HG03135 (cell line): Measurements from ENCODE around the gene JAKMIP3.

Experiments
- ATAC-seq: cut with Tn5 transposase; IDR thresholded peaks from one replicate; pipeline ENCODE4 v1.9.1; 2021; ENCODE audit warnings: mild to moderate bottlenecking, moderate library complexity; ENCODE audit not compliant: unreplicated experiment

The JAKMIP3 gene

DNA sequence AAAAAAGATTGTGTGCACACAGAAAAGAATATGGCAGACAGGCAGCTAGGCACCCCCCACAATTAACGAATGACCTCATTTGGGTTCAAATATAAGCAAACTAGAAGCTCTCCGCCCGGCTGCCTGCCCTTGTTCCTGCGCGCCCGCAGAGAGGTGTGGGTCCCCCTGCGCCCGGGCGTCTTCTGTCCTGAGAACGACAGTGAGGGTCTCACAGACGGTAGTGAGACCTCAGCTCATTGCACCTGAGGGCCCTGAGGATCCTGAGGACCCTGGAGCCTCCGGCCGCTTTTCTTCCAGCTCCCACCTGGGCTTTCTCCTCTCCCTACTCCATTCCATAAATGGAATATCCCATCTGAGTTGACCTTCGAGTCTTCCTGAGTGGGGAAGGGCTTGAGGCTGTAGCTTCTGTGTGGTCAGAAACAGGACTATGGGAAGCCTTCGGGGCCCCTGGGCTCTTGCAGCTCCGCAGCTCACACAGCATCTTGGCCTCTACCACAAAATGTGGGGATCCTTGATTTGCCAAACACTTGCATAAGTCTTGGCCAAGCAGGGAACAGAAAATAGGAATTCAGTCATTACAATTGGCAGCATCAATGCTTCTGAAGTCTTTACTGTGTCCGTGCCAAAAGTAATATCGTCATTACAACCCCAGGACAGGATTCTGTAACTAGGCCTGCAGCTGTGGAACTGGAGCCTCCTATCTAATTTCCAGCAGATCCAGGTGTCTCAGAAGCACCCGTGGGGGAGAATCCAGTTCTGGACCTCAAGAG lies 43.8 kb downstream of the JAKMIP3 start:
- ATAC-seq: no peak

DNA sequence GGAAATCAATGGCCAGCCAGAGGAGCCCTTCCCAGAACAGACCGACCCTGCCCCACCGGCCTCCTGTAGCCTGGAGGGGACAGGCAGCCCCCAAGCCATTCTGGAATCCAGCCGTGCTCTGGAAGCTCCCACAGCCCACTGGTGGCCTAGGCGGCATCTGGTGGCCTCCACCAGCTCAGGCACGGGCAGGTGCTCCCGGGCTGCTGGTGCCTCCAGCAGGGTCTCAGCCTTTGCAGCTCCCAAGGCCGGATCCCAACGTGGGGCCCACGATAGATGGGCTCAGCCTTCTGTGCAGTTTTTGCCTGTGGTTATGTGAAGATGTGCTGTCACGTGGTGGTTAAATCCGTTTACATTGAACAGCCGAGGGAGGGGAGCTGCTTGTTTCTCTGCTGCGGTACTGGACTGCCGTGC lies 44.4 kb downstream of the JAKMIP3 start:
- no peak for ATAC-seq

DNA sequence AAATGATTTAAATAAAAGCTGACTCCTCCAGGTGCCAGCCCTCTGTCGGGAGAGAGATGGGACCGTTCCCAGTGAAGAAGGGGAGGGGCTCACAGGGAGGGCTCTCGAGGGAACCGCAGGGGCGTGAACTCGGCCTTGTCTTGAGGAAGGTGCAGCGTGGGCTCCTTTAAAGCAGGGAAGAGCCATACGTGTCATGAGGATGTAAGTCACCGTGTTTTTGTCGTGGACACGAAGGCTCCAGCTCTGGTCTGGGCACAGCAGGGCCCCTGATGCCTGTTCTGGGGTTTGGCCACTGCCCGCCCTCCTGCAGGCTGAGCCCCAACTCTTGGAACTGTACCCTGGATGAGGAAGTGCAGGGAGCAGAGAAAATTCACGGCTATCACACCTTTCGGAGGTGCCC lies 45.0 kb downstream of the JAKMIP3 start:
- no peak for ATAC-seq

DNA sequence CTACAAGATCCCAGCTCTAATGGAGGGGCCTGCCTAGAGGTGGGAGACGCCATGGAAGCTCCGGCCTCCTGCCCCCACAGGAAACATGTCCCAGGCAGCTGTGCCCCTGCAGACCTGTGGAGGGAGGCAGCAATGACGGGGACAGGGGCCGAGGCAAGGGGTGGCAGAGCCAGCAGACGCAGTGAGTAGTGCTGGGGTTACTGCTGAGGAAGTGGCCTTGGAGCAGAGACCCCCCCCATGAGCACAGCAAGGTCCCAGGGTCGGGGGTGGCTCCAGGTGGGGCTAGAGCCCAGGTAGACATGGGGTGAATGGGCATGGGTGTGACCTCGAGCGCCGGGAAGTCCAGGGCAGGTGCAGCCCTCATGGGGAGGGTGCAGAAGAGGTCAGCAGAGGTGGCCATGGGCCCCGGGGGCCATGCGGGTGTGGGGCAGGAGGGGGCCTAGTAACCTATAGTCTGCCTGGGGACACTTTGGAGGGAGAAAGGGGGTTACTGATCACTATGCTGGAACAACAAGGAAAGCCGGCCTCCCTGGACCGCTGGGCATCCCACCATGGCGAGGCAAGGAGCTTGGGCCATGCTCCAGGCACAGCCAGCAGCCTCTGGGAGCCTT lies 45.5 kb downstream of the JAKMIP3 start:
- no peak for ATAC-seq

- no peak for ATAC-seq
These were observed 46.2 kb downstream of the JAKMIP3 start for GRCh38 chr10:132111871-132112341.

DNA sequence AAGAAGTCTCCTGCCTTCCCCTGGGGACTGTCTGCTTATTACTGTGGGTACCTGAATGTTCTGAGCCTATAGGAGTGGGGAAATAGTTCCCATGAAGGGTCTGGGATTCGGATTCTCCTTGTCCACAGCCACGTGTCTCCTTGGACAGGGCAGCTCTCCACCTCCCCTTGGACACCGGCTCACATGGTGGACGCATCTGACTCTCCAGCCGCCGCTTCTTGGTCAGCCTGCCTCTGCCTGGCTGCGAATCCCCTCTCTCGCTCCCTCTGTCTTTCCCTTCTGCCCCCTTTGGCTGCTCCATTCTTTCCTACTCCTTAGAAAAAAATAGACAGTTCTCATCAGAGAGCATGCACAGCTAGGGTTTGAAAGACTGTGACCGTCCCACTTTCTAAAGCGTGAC lies 46.9 kb downstream of the JAKMIP3 start:
- no peak for ATAC-seq

DNA sequence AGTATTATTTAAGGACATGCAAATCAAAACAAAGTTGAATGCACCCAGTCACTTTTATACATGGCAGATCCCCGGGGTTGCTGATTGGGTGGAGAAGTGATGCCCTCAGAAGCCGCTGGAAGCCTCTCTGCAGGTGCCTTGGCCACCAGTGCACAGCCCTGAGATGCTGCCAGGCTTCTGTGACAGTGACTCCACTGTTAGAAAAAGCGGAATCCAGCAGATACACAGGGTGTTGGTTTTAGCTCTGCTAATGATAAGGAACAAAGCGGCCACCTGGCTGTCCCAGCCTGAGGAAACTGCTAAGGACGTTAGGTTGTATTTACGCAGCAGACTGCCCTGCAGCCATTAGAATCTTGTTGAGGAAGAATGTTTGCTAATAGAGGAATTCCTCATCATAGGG lies 47.5 kb downstream of the JAKMIP3 start:
- ATAC-seq: no peak

GRCh38 chr10:132113766-132114365 lies 48.1 kb downstream of the JAKMIP3 start:
- no peak for ATAC-seq

GRCh38 chr10:132114953-132115520 lies 49.3 kb downstream of the JAKMIP3 start:
- ATAC-seq: no peak
